H1 (cell line): Measurements from ENCODE around the gene MRPL11. TPM values are rescaled to one million over a fixed set of nuclear protein-coding genes. Genes with fewer than 3 reads are reported as not detected.

Source experiments
- CBX8 ChIP-seq: fragments of 300-800, 300-1000 bp; sonication (generic); IDR thresholded peaks from 2 replicates; pipeline ENCODE4 v1.7.1; 2016; ENCODE audit warnings: low read depth, low read length, borderline replicate concordance
- CHD1 ChIP-seq: IDR thresholded peaks from 2 replicates; pipeline ENCODE4 v1.6.1; 2012; ENCODE audit warnings: low read depth, low read length, improper control_type of control experiment
- E2F6 ChIP-seq: IDR thresholded peaks from 2 replicates; pipeline ENCODE4 v1.6.1; 2012; ENCODE audit warnings: inconsistent platforms
- GTF2F1 ChIP-seq: IDR thresholded peaks from 2 replicates; pipeline ENCODE4 v1.6.1; 2012; ENCODE audit warnings: low read depth, low read length, improper control_type of control experiment, borderline replicate concordance
- JUN ChIP-seq: IDR thresholded peaks from 2 replicates; pipeline ENCODE4 v1.6.1; 2011; ENCODE audit warnings: low read depth, mild to moderate bottlenecking, improper control_type of control experiment, low read length
- JUND ChIP-seq: IDR thresholded peaks from 2 replicates; pipeline ENCODE4 v1.6.1; 2011; ENCODE audit warnings: mild to moderate bottlenecking, improper control_type of control experiment, low read length
- KDM5A ChIP-seq: fragments of 200-600 bp; IDR thresholded peaks from 2 replicates; pipeline ENCODE4 v1.7.1; 2012; ENCODE audit warnings: mild to moderate bottlenecking, low read length, inconsistent platforms, mixed read lengths
- RAD21 ChIP-seq, 2 experiments: IDR thresholded peaks in 1 of 2; conservative IDR thresholded peaks in 1 of 2; 2 replicates each; pipeline ENCODE4 v1.6.1; 2011; ENCODE audit warnings: low read depth in 2 of 2, low read length in 2 of 2, improper control_type of control experiment in 1 of 2, inconsistent platforms in 1 of 2, mild to moderate bottlenecking in 1 of 2, moderate library complexity in 1 of 2
- RBBP5 ChIP-seq: IDR thresholded peaks from 2 replicates; pipeline ENCODE4 v1.7.1; 2012; ENCODE audit warnings: low read depth, mild to moderate bottlenecking, inconsistent platforms, low read length, moderate library complexity, borderline replicate concordance
- TAF1 ChIP-seq: IDR thresholded peaks from 2 replicates; pipeline ENCODE4 v1.6.1; 2011; ENCODE audit warnings: mild to moderate bottlenecking, low read depth, low read length
- ZNF274 ChIP-seq: IDR thresholded peaks from 2 replicates; pipeline ENCODE4 v1.7.0; 2012; ENCODE audit warnings: low read length, borderline replicate concordance; ENCODE audit errors: extremely low read depth
- polyA plus RNA-seq, 7 experiments: library from polyadenylated mRNA; depleted of rRNA in 3 of 7; stranded (reverse) in 5 of 7; unstranded in 2 of 7; fragments of >200 nt in 5 of 7; fragments of 200-250 nt in 2 of 7; gene quantifications; 1 replicate in 5 of 7; 2 replicates in 1 of 7; 4 replicates in 1 of 7; pipeline versions ENCODE4 v1.2.1 to v1.2.3, GENCODE V29; 2011 to 2013; ENCODE audit warnings: missing spikeins in 2 of 7, mixed read lengths in 2 of 7
- total RNA-seq: library from RNA; stranded (reverse); fragmentation: NEBNext Ultra II Directional; extraction: Animal tissue kit (Norgen Biotek cat#: 25700); gene quantifications from 2 replicates; pipeline ENCODE4 v1.2.1, GENCODE V29; 2021

Gene MRPL11
- total and polyA plus RNA-seq, 2 of the 8 experiments (the other 6 are each of a cell fraction or from before 2014, with no cell fraction given), result 105 to 141 TPM

DNA sequence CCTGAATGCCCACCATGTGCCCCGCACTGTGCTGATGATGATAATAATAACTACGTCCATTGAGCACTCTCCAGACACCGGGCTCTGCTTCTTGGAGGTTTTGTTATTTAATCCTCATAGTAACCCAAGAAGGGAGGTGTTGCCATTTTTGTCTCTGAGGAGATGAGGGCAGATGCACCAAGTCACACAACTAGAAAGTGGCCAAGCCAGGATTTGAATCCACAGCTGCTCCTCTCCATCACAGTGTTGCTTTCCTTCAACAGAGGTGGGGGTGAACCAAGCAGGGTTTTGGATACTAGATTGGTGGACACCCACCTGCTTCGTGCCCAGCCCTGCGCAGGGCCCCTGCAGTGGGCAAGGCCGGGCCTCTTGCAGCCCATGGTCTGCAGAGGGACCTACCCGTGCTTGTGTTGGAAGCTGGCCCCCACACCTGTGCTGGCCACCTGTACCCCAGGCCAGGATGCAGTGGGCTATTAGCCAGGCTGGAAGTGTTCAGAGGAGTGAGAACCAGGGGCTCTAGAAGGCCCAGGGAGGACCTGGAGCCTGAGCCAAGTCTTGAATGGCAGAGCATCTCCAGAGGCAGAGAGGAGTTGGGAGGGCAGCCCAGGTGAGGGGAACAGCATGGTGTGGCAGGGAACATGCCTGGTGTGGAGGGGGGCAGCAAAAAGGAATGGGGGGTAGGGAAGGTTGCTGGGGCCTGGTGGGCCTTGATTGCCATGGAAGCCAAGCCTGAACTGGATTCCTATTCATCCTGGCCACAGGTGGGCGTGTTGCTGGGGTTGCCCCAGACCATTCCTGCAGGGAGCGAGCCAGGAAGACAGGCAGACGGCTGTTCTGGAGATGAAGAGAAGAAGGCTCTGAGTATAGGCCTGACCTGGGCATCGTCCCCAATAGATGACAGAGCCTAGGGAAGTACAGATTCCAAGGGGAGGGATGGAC is 38.9 kb upstream of the MRPL11 start (continued):
- TF ChIP-seq E2F6 (no peak), JUN (no peak), ZNF274 (no peak), RAD21 (IDR thresholded peaks at IDR 0.05 in 1 of 2, conservative IDR thresholded peaks at IDR 0.05 in 1 of 2; ENCODE audit: low read depth in 2 of 2, low read length in 2 of 2) (no peak), KDM5A (no peak), GTF2F1 (no peak), CHD1 (no peak), JUND (no peak), CBX8 (no peak), RBBP5 (no peak), TAF1 (no peak)
